ENCODE data around the gene THRB. TPM values are rescaled to one million over a fixed set of nuclear protein-coding genes. Genes with fewer than 3 reads are reported as not detected.
A peak's percentile ranks its signal among the peaks of the same experiment; 100 is the strongest.

The THRB gene
- total and polyA plus RNA-seq, 9 of the 15 experiments (the other 6 are each of a cell fraction or from before 2014, with no cell fraction given): 1.7 to 14.9 (median 6.9) TPM

DNA sequence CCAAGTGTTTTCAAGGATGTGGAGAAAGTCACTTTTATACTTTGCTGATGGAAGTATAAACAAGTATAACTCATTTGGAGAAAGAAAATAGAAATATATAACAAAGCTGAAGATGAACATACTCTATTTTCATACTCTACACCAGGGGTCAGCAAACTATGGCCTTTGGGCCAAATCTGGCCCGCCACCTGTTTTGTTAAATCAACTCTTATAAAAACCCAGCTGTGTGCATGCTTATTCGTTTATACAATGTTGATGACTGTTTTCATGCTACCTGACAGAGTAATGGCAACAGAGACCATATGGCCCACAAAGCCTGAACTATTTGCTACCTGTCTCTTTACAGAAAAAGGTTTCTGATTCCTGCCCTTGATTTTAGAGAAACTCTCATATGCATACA, 425.6 kb downstream of the THRB start (continued):
- TF ChIP-seq EWSR1 (IDR thresholded peaks at IDR 0.05; ENCODE audit: borderline replicate concordance, low read depth, partially characterized antibody): no peak
- TF ChIP-seq, protein P1, sequence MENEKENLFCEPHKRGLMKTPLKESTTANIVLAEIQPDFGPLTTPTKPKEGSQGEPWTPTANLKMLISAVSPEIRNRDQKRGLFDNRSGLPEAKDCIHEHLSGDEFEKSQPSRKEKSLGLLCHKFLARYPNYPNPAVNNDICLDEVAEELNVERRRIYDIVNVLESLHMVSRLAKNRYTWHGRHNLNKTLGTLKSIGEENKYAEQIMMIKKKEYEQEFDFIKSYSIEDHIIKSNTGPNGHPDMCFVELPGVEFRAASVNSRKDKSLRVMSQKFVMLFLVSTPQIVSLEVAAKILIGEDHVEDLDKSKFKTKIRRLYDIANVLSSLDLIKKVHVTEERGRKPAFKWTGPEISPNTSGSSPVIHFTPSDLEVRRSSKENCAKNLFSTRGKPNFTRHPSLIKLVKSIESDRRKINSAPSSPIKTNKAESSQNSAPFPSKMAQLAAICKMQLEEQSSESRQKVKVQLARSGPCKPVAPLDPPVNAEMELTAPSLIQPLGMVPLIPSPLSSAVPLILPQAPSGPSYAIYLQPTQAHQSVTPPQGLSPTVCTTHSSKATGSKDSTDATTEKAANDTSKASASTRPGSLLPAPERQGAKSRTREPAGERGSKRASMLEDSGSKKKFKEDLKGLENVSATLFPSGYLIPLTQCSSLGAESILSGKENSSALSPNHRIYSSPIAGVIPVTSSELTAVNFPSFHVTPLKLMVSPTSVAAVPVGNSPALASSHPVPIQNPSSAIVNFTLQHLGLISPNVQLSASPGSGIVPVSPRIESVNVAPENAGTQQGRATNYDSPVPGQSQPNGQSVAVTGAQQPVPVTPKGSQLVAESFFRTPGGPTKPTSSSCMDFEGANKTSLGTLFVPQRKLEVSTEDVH (IDR thresholded peaks at IDR 0.05; ENCODE audit: low read depth, partially characterized antibody): no peak
- no peak for TF ChIP-seq MEF2A (IDR thresholded peaks at IDR 0.05; ENCODE audit: control insufficient read depth, low read depth, low read length)
- TF ChIP-seq XRCC3 (IDR thresholded peaks at IDR 0.05): no peak
- no peak for TF ChIP-seq MTA1 (IDR thresholded peaks at IDR 0.05; ENCODE audit: borderline replicate concordance)
- TF ChIP-seq, protein P2, sequence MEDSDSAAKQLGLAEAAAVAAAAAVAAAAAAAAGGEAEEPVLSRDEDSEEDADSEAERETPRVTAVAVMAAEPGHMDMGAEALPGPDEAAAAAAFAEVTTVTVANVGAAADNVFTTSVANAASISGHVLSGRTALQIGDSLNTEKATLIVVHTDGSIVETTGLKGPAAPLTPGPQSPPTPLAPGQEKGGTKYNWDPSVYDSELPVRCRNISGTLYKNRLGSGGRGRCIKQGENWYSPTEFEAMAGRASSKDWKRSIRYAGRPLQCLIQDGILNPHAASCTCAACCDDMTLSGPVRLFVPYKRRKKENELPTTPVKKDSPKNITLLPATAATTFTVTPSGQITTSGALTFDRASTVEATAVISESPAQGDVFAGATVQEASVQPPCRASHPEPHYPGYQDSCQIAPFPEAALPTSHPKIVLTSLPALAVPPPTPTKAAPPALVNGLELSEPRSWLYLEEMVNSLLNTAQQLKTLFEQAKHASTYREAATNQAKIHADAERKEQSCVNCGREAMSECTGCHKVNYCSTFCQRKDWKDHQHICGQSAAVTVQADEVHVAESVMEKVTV (CRISPR knock-in tag; IDR thresholded peaks at IDR 0.05): peak; percentile 41; the same call in 1 of the 2 replicates
- TF ChIP-seq, protein P3, sequence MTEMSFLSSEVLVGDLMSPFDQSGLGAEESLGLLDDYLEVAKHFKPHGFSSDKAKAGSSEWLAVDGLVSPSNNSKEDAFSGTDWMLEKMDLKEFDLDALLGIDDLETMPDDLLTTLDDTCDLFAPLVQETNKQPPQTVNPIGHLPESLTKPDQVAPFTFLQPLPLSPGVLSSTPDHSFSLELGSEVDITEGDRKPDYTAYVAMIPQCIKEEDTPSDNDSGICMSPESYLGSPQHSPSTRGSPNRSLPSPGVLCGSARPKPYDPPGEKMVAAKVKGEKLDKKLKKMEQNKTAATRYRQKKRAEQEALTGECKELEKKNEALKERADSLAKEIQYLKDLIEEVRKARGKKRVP (CRISPR knock-in tag; IDR thresholded peaks at IDR 0.05): no peak
- TF ChIP-seq, protein P4, sequence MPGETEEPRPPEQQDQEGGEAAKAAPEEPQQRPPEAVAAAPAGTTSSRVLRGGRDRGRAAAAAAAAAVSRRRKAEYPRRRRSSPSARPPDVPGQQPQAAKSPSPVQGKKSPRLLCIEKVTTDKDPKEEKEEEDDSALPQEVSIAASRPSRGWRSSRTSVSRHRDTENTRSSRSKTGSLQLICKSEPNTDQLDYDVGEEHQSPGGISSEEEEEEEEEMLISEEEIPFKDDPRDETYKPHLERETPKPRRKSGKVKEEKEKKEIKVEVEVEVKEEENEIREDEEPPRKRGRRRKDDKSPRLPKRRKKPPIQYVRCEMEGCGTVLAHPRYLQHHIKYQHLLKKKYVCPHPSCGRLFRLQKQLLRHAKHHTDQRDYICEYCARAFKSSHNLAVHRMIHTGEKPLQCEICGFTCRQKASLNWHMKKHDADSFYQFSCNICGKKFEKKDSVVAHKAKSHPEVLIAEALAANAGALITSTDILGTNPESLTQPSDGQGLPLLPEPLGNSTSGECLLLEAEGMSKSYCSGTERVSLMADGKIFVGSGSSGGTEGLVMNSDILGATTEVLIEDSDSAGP (CRISPR knock-in tag; IDR thresholded peaks at IDR 0.05): no peak
- TF ChIP-seq ZKSCAN3 (CRISPR knock-in tag; IDR thresholded peaks at IDR 0.05): no peak
- no peak for TF ChIP-seq MTA3 (IDR thresholded peaks at IDR 0.05; ENCODE audit: borderline replicate concordance)
- TF ChIP-seq RBBP5 (IDR thresholded peaks at IDR 0.05; ENCODE audit: borderline replicate concordance, insufficient read depth, low read length, poor library complexity, severe bottlenecking): no peak
- no peak for TF ChIP-seq HMG20A (CRISPR knock-in tag; conservative IDR thresholded peaks at IDR 0.05)
- no peak for TF ChIP-seq CBFA2T3 (IDR thresholded peaks at IDR 0.05)

Measured in K562 (cell line).